ENCODE measurements around the gene GALNT12.

Gene GALNT12

DNA sequence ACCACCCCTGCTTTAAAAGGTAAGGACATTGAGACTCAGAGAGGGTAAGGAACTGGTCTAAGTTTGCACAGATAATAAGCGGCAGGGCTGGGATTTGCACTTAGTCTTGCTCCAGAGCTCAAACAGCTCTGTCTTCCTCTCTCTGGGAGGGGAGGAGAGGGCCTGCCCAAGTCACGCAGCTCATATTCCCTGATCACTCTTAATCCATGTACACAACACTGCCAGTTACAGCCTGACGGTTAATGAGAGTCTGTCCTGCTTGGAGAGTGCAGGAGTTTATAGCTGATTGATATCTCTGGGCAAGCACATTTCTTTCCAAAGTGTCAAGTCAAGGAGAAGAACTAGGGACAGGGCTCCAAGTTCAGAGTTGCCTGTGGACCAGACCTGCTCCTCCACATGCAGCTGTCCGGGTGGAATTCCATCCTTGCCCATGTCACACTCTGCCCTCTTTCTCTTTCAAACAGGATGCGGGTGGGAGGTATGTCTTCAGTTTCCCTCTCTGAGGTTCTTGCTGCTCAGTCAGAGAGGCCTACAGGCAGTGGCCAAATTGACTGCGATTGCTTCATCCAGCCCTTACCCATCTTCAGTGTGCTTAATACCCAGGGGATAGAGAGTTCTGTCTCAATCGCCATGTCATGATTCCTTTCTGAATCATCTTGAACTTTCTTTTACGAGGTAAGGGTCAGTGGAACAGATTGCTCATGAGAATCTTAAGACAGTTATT lies 54.5 kb downstream of the GALNT12 start:
- no peak for DNase-seq (ENCODE audit: low read depth)

- DNase-seq (ENCODE audit: low read depth): no peak
Measured at GRCh38 chr9:98862936-98863335, 55.5 kb downstream of the GALNT12 start.

- DNase-seq (ENCODE audit: low read depth): no peak
Measured at GRCh38 chr9:98864281-98865174, 57.1 kb downstream of the GALNT12 start.

GRCh38 chr9:98865284-98865875 lies 57.9 kb downstream of the GALNT12 start:
- DNase-seq (ENCODE audit: low read depth): no peak

DNA sequence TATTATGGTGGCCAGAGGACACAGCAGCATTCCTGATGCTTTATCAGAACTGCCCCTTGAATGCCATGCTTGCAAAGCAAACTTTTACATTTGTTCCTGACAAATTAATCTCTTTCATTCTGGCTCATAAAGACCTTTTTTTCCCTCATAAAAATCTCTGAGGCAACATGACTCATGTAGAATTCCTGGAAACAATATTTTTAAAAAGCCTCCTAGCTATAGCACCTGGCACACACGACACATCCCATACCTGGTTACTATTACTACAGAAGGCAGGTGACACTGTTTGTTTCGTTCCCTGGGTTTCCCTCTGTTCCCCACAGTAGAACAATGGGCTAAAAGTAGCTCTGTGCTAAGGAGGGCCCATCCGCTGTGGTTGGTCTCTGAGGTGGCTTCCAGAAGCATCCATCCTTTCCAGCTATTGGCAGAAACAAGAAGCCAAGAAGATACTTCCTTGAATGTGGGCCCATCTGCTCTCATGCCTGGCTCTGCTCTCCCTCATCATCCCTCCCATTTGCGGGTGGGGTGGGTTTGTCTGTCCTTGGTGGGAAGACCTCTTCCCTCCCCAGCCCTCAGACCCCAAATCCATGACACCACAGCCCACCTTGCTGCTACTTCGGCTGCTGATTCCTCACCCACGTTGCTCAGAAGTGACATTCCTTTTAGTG lies 59.1 kb downstream of the GALNT12 start:
- no peak for DNase-seq (ENCODE audit: low read depth)

GRCh38 chr9:98867103-98867428 lies 59.6 kb downstream of the GALNT12 start:
- DNase-seq (ENCODE audit: low read depth): no peak

GRCh38 chr9:98867429-98868168 lies 60.1 kb downstream of the GALNT12 start:
- no peak for DNase-seq (ENCODE audit: low read depth)

DNA sequence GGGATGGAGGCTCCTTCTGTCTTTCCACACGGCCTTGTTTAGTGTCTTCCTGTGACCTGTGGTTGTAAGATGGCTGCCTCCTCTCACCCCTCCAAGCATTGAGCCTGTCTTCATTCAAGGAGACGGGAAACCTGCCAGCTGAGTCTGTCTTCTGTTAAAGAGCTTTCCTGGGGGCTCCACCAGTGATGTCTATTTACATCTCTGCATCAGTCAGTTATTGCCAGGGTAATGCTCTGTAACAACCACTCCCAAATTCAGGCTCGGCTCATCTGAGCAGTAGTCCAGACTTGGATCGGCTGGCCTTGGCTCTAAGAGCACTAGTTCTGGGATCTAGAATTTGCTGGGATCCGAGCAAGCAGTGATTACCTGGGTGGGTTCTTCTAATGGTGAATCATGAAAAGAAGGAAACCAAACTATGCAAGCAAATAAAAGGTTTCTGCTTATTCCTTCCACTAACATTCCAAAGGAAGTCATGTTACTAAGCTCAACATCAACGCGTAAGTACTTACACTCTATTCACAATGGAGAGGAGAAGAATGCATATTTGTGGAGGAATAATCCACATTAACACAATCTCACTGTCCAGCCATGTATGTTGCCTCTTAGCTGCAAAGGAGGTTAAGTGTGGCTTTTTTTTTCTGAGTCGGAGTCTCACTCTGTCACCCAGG lies 61.7 kb downstream of the GALNT12 start:
- DNase-seq (ENCODE audit: low read depth): no peak

- no peak for DNase-seq (ENCODE audit: low read depth)
Measured at GRCh38 chr9:98869866-98870265, 62.4 kb downstream of the GALNT12 start.

- DNase-seq (ENCODE audit: low read depth): no peak
Measured at GRCh38 chr9:98870782-98871557, 63.5 kb downstream of the GALNT12 start.

- no peak for DNase-seq (ENCODE audit: low read depth)
Measured at GRCh38 chr9:98871558-98872065, 64.1 kb downstream of the GALNT12 start.

DNA sequence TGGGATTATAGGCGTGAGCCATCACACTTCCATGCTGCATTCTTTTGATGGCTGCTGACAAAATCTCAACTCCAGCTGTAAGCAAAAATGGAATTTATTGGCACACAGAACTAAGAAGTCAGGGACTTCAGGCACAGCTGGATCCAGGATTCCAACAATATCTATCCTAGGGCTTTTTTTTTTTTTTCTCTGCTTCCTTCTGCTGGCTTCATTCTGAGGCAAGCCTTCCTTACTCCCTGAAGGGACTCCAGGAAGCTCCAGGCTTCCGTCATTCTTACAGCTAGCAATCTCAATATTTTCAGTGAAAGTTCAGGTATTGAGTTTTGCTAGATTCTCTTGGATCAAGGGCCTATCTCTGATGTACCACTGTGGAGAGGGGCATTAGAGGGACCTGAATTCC lies 66.1 kb downstream of the GALNT12 start:
- no peak for DNase-seq (ENCODE audit: low read depth)

- DNase-seq (ENCODE audit: low read depth): no peak
Measured at GRCh38 chr9:98873951-98874371, 66.5 kb downstream of the GALNT12 start.

DNA sequence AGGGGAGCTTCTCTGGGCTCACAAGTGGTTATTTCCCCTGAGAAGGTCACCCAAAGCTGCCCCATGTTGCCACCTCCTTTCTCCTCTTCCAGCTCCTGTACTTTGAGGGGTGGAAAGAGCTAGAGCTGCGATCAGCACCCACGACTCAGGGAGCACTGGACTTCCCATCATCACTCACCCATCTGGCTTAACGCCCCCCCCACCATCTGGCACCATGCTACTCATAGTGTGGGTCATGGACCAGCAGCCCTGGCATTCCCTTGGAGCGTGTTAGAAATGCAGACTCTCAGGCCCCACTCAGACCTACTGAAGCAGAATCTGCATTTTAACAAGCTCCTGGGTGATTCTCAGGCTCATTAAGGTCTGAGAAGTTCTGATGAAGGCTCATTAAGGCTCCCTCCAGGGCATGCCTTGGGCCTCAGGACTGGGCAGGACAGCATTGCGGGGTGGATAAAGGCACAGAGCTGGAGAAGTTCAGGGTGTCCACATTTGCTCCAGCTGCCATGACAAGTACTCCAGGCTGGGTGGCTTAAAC lies 67.3 kb downstream of the GALNT12 start:
- DNase-seq (ENCODE audit: low read depth): no peak

DNA sequence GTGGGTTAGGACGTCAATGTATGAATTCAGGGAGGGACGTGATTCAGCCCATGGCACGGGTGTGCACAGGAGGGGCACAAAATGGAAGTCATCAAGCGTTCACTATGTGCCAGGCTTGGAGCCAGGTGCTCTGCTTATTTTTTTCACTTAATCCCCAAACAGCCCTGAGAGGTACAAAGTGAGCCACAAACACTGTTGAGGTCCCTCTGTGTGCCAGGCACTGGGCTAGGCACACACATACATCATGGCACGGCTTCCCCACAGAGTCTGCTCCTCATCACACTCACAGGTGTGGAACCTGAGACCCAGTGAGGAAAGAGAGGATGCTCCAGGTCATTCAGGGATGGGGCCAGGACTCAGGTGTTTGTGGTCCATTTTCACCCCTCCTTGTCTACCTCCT lies 68.1 kb downstream of the GALNT12 start:
- no peak for DNase-seq (ENCODE audit: low read depth)

DNA sequence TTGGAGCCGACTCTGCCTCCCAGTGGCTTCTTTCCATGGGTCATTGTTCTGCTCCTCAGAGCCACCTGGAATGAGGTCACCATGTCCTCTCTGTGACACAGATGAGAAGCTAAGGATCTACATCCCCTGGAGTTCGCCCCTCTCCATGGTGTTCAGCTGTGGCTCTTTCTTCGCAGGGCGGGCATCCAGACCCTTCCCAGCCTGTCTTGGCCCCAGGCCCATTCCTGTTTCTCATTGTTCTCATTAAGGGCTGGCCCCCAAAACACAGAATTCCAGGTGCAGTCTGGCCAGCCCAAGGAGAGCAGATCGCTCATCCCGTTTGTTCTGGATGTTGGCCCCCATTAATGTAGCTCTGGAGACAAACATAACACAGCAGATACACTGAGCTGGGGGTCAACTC lies 69.8 kb downstream of the GALNT12 start:
- DNase-seq (ENCODE audit: low read depth): no peak

DNA sequence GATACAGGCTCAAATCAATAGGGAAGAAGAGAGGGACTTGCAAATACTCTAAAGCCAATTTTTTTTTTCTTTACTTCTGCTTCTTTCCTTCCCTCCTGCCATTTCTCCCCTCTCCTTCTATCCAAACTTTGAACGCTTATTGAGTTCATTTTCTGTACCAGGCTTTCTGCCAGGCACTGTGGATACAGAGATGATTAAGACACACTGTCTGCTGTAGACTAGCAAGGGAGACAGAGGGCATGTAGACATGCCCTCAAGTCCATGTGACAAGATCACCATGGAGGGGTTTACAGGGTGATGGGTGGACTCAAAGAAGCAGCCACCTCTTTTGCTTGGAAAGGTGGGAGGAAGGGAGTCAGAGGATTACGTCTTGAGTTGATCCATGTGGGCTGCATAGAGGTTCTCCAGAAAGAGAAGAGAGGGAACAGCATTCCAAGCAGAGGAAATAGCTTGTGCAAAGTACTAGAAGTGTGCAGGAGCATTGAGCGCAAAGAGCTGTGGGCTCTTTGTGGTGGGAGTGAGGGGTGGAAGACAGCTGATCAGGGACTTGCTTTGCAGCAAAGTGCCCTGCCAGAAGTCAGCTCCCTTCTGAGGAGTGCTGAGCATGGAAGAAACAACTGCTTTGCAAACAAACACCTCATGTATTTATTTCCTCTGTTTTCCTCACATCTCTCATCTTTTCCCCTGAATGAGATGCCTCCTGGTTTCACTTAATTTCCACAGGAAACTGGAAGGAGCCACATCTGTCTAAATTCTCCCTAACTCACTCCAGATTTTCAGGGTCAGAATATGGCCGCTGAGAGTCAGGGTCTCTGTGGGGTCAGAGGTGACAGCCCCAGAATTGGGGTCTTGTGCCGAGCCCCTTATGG lies 71.9 kb downstream of the GALNT12 start:
- no peak for DNase-seq (ENCODE audit: low read depth)

DNA sequence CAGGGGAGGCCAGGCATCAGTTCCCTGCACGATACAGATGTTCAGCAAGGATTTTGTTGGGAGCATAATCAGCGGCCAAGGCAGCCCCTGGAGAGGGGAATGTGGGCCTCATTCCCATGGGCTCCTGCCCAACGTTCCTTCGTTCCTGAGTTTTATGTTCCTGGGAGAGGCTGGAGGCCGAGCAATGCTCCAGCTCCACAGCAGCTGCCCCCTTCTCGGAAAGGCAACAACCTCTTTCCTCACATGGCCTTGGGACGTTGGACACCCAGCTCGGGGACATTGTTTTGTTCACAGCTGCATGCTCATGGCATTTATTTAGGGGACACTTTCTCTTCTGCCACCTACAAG lies 72.5 kb downstream of the GALNT12 start:
- DNase-seq (ENCODE audit: low read depth): no peak
